Activated CD4-positive, alpha-beta T cell treated with anti-CD3 and anti-CD28 coated beads, Interleukin-10, Interleukin-2, amounts not matched to agents 100 ng/mL and 50 ng/mL, durations not matched to agents 16 hours and 8 hours (primary cell): Measurements from ENCODE around the gene CMIP.
"Not testable (repeated sequence)": the region's sequence is repeated elsewhere in the genome, so short reads cannot be mapped to it uniquely, and the experiment has no call there.

Source experiments
- DNase-seq: peaks from one replicate; pipeline ENCODE4 v3.0.0-alpha.2; 2020

Gene CMIP

GRCh38 chr16:81444448-81445121 is at the start of gene CMIP:
CMIP (plus strand) TSS chr16:81444808.
- peak; percentile 86 for DNase-seq

- no peak for DNase-seq
Observed at GRCh38 chr16:81394966-81395655, 49.5 kb upstream of the CMIP start.

- no peak for DNase-seq
Observed at GRCh38 chr16:81397058-81397878, 47.3 kb upstream of the CMIP start.

- DNase-seq = no peak
Observed at GRCh38 chr16:81397879-81398520, 46.6 kb upstream of the CMIP start.

GRCh38 chr16:81399909-81400308 is 44.7 kb upstream of the CMIP start:
- DNase-seq = no peak

- DNase-seq = no peak
Observed at GRCh38 chr16:81401035-81401950, 43.3 kb upstream of the CMIP start.

GRCh38 chr16:81403208-81403600 is 41.4 kb upstream of the CMIP start:
- no peak for DNase-seq

GRCh38 chr16:81403601-81404391 is 40.8 kb upstream of the CMIP start:
- DNase-seq = peak; percentile 83

- not testable (repeated sequence) for DNase-seq
Observed at GRCh38 chr16:81405002-81405401, 39.6 kb upstream of the CMIP start.

- DNase-seq = no peak
Observed at GRCh38 chr16:81405702-81406113, 38.9 kb upstream of the CMIP start.

- no peak for DNase-seq
Observed at GRCh38 chr16:81408409-81408950, 36.1 kb upstream of the CMIP start.

GRCh38 chr16:81409016-81409556 is 35.5 kb upstream of the CMIP start:
- DNase-seq = no peak

- DNase-seq = no peak
Observed at GRCh38 chr16:81410643-81411293, 33.8 kb upstream of the CMIP start.

- no peak for DNase-seq
Observed at GRCh38 chr16:81413245-81413990, 31.2 kb upstream of the CMIP start.

GRCh38 chr16:81415751-81416150 is 28.9 kb upstream of the CMIP start:
- DNase-seq = no peak

GRCh38 chr16:81416749-81417148 is 27.9 kb upstream of the CMIP start:
- no peak for DNase-seq

- no peak for DNase-seq
Observed at GRCh38 chr16:81417210-81417609, 27.4 kb upstream of the CMIP start.

- DNase-seq = no peak
Observed at GRCh38 chr16:81419806-81420205, 24.8 kb upstream of the CMIP start.

- DNase-seq = no peak
Observed at GRCh38 chr16:81421126-81421525, 23.5 kb upstream of the CMIP start.
